SK-N-SH treated with all-trans-retinoic acid at 6 μM for 48 hours (cell line): ENCODE measurements around the gene CSKMT.
"Not testable (repeated sequence)": the region's sequence is repeated elsewhere in the genome, so short reads cannot be mapped to it uniquely, and the experiment has no call there.

Experiments
- ATAC-seq: fragments of 200-7000 bp; cut with Tn5 transposase; 3 replicates; pipeline ENCODE4 v1.9.1; 2020; ENCODE audit warnings: mild to moderate bottlenecking, moderate library complexity
- ARNTL ChIP-seq: fragments of 450-650 bp; formaldehyde crosslinking; IDR thresholded peaks from 2 replicates; pipeline ENCODE4 v1.5.0; 2020; ENCODE audit warnings: low read depth, mild to moderate bottlenecking, moderate library complexity, borderline replicate concordance
- CREB5 ChIP-seq: fragments of 250-450 bp; sonication (Bioruptor Pico); IDR thresholded peaks from 2 replicates; pipeline ENCODE4 v1.5.1; 2020; ENCODE audit warnings: low read depth, mild to moderate bottlenecking, moderate library complexity
- CSDC2 ChIP-seq: fragments of 250-450 bp; sonication (Bioruptor Pico); IDR thresholded peaks from 2 replicates; pipeline ENCODE4 v1.5.0; 2020; ENCODE audit warnings: mild to moderate bottlenecking, moderate library complexity
- CSRNP3 ChIP-seq: fragments of 250-450 bp; sonication (Bioruptor Pico); IDR thresholded peaks from 2 replicates; pipeline ENCODE4 v1.5.1; 2021; ENCODE audit warnings: mild to moderate bottlenecking, moderate library complexity
- ESRRG ChIP-seq: fragments of 250-450 bp; sonication (Bioruptor Pico); IDR thresholded peaks from 2 replicates; pipeline ENCODE4 v1.6.1; 2021; ENCODE audit warnings: mild to moderate bottlenecking
- GLIS3 ChIP-seq: fragments of 250-450 bp; sonication (Bioruptor Pico); IDR thresholded peaks from 2 replicates; pipeline ENCODE4 v1.5.0; 2020; ENCODE audit warnings: mild to moderate bottlenecking, moderate library complexity
- ISL1 ChIP-seq: fragments of 250-450 bp; sonication (Bioruptor Pico); IDR thresholded peaks from 2 replicates; pipeline ENCODE4 v2.1.2; 2022; ENCODE audit warnings: mild to moderate bottlenecking, moderate library complexity
- OSR1 ChIP-seq: fragments of 250-450 bp; sonication (Bioruptor Pico); IDR thresholded peaks from 2 replicates; pipeline ENCODE4 v1.8.0; 2022; ENCODE audit warnings: moderate library complexity, mild to moderate bottlenecking, inconsistent platforms
- POU6F1 ChIP-seq: fragments of 250-450 bp; sonication (Bioruptor Pico); IDR thresholded peaks from 2 replicates; pipeline ENCODE4 v1.8.0; 2021; ENCODE audit warnings: low read depth, mild to moderate bottlenecking, moderate library complexity, borderline replicate concordance
- PPARA ChIP-seq: fragments of 250-450 bp; sonication (Bioruptor Pico); IDR thresholded peaks from 2 replicates; pipeline ENCODE4 v1.5.0; 2020; ENCODE audit warnings: mild to moderate bottlenecking, borderline replicate concordance
- RARB ChIP-seq: fragments of 250-450 bp; sonication (Bioruptor Pico); IDR thresholded peaks from 2 replicates; pipeline ENCODE4 v1.8.0; 2021; ENCODE audit warnings: mild to moderate bottlenecking, moderate library complexity
- SNAI2 ChIP-seq: fragments of 250-450 bp; sonication (Bioruptor Pico); IDR thresholded peaks from 2 replicates; pipeline ENCODE4 v1.5.0; 2020; ENCODE audit warnings: mild to moderate bottlenecking, moderate library complexity
- TCF4 ChIP-seq: fragments of 250-450 bp; sonication (Bioruptor Pico); IDR thresholded peaks from 2 replicates; pipeline ENCODE4 v1.8.0; 2021; ENCODE audit warnings: mild to moderate bottlenecking, moderate library complexity, borderline replicate concordance
- TOX ChIP-seq: fragments of 250-450 bp; sonication (Bioruptor Pico); IDR thresholded peaks from 2 replicates; pipeline ENCODE4 v1.8.0; 2021; ENCODE audit warnings: mild to moderate bottlenecking, moderate library complexity, borderline replicate concordance
- ZC3H10 ChIP-seq: fragments of 250-450 bp; sonication (Bioruptor Pico); IDR thresholded peaks from 2 replicates; pipeline ENCODE4 v1.5.1; 2021; ENCODE audit warnings: mild to moderate bottlenecking, moderate library complexity
- ZFP3 ChIP-seq: fragments of 250-450 bp; sonication (Bioruptor Pico); IDR thresholded peaks from 2 replicates; pipeline ENCODE4 v1.5.0; 2020; ENCODE audit warnings: mild to moderate bottlenecking, moderate library complexity
- ZFP30 ChIP-seq: fragments of 450-650 bp; formaldehyde crosslinking; IDR thresholded peaks from 2 replicates; pipeline ENCODE4 v1.5.0; 2022; ENCODE audit warnings: mild to moderate bottlenecking, moderate library complexity
- ZNF565 ChIP-seq: fragments of 450-650 bp; formaldehyde crosslinking; conservative IDR thresholded peaks from 2 replicates; pipeline ENCODE4 v1.5.0; 2020; ENCODE audit warnings: low read depth, mild to moderate bottlenecking, moderate library complexity
- ZNF70 ChIP-seq: fragments of 450-650 bp; formaldehyde crosslinking; IDR thresholded peaks from 2 replicates; pipeline ENCODE4 v1.5.0; 2020; ENCODE audit warnings: mild to moderate bottlenecking, moderate library complexity
- ZNF8 ChIP-seq: fragments of 450-650 bp; formaldehyde crosslinking; IDR thresholded peaks from 2 replicates; pipeline ENCODE4 v1.5.0; 2020; ENCODE audit warnings: mild to moderate bottlenecking, moderate library complexity
- TF ChIP-seq, protein P1 (sequence below): fragments of 250-450 bp; sonication (Bioruptor Pico); IDR thresholded peaks from 2 replicates; pipeline ENCODE4 v1.8.0; 2020; ENCODE audit warnings: mild to moderate bottlenecking, moderate library complexity, borderline replicate concordance

The CSKMT gene

DNA sequence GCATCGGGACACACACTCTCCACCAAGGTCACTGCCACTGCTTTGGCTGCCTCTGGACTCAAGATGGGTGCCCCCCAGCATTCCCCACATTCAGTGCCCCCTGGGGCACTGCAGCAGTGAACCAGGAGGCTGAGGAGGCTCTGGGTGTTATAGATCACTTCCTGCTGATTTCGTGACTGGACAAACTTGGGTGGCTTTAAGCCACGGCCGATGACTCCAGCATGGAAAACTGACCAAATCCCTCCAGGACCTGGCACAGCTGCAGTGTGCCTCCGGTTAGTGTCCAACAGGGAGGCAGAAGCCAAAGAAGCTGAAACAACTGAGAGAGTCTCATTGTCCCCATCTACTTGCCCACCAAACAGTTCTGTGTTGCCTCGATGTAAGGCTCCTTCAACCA is 17.5 kb upstream of the CSKMT start:
- ATAC-seq = no peak
- TF ChIP-seq CSDC2 (CRISPR knock-in tag) (no peak), ZFP3 (CRISPR knock-in tag) (no peak), ZFP30 (CRISPR knock-in tag) (no peak)
- TF ChIP-seq, protein P1, sequence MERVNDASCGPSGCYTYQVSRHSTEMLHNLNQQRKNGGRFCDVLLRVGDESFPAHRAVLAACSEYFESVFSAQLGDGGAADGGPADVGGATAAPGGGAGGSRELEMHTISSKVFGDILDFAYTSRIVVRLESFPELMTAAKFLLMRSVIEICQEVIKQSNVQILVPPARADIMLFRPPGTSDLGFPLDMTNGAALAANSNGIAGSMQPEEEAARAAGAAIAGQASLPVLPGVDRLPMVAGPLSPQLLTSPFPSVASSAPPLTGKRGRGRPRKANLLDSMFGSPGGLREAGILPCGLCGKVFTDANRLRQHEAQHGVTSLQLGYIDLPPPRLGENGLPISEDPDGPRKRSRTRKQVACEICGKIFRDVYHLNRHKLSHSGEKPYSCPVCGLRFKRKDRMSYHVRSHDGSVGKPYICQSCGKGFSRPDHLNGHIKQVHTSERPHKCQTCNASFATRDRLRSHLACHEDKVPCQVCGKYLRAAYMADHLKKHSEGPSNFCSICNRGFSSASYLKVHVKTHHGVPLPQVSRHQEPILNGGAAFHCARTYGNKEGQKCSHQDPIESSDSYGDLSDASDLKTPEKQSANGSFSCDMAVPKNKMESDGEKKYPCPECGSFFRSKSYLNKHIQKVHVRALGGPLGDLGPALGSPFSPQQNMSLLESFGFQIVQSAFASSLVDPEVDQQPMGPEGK = no peak
- TF ChIP-seq, all 23 proteins: peak for 0

- TF ChIP-seq SNAI2 (no peak), RARB (CRISPR knock-in tag) (no peak), TCF4 (CRISPR knock-in tag) (no peak), OSR1 (CRISPR knock-in tag) (no peak), ZFP3 (CRISPR knock-in tag) (no peak), GLIS3 (CRISPR knock-in tag) (no peak), CREB5 (CRISPR knock-in tag) (no peak), CSRNP3 (no peak), ARNTL (CRISPR knock-in tag) (no peak), ZFP30 (CRISPR knock-in tag) (no peak), ZNF70 (CRISPR knock-in tag) (no peak)
- no peak for ATAC-seq
Measured at GRCh38 chr11:62648185-62648966, 16.7 kb upstream of the CSKMT start.

DNA sequence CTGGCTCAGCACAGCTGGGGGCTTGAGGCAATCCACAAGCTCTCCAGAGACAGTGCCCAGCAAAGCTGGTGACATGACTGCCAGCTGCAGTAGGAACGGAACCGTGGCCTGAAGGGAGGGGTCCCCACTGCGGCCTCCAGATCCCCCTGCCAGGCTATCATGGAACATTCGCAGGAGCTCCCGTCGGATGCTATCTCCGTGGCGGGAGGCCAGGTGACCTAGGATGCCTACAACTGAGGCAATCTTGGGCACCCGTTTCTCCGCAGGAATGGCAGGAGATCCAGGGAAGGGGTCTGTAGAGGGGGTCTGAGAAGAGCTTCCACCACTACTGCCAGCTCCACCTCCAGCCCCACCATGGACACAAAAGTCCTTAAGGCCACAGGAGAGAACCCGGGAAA is 16.1 kb upstream of the CSKMT start:
- TF ChIP-seq RARB (CRISPR knock-in tag) = no peak
- no peak for TF ChIP-seq PPARA (CRISPR knock-in tag)
- TF ChIP-seq, all 23 proteins: peak for 0
- ATAC-seq = no peak

DNA sequence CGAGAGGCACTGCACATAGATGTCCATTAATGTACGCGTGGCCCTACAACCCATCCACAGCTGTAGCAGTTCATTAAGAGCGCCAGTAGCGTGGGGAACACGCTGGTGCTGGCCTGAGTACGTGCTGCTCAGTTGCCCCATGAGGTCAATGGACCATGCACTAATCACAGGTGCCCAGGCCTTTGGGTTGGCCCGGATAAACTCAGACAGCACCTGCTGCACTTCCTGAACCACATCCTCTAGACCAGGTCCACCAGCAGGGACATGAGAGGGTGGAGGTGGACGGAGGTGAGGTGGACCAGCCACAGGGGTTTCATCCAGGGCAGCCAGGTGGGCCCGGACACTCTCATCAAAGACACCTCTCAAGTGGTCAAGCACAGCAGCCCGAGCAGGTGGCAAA is 15.6 kb upstream of the CSKMT start:
- no peak for TF ChIP-seq CSDC2 (CRISPR knock-in tag)
- ATAC-seq = no peak

- ATAC-seq = not testable (repeated sequence)
Measured at GRCh38 chr11:62650283-62650682, 14.8 kb upstream of the CSKMT start.

DNA sequence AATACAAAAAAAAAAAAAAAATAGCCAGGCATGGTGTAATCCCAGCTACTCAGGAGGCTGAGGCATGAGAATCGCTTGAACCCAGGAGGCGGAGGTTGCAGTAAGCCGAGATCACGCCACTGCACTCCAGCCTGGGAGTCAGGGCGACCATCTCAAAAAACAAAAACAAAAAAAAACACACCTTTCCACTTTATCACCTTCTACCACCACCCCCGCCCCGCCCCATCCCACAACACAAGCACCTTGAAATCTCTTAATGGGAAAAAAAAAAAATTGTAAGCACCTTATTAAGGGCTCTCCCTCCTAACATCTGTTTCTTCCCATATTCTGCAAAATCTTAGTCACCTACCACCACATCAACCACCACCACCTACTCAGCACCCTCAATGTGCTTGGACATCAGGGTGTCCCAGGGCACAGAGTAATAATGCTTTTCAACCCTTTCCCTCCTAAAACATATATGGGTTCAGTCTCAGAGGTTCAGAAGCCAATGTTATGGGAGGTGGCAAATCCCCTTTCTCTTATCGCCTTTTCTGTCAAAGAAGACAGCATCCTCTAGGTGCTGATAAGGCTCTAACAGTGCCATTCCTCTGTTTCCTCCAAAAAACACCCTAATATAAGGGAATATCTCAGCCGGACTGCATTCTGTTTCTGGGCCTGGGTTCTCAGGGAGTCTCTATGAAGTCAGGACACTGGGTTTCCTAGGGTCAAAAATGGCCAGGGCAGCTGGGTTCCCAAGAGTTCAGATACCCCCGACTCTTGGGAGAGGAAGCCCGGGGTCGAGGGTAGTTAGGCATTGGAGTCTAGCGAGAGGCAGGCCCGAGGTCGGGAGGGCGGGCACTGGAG is 12.7 kb upstream of the CSKMT start:
- ATAC-seq = no peak
- TF ChIP-seq ZFP3 (CRISPR knock-in tag) = no peak
- no peak for TF ChIP-seq ZNF70 (CRISPR knock-in tag)
- no peak for TF ChIP-seq ZNF8
- no peak for TF ChIP-seq ESRRG (CRISPR knock-in tag)
- TF ChIP-seq ZC3H10 (CRISPR knock-in tag) = no peak
- no peak for TF ChIP-seq CSRNP3
- no peak for TF ChIP-seq TCF4 (CRISPR knock-in tag)
- TF ChIP-seq CSDC2 (CRISPR knock-in tag) = no peak
- TF ChIP-seq TOX (CRISPR knock-in tag) = no peak
- no peak for TF ChIP-seq SNAI2
- no peak for TF ChIP-seq ZFP30 (CRISPR knock-in tag)
- no peak for TF ChIP-seq POU6F1
- TF ChIP-seq ZNF565 = no peak
- no peak for TF ChIP-seq ISL1 (CRISPR knock-in tag)
- TF ChIP-seq, all 23 proteins: peak for 0
